Stimulated activated CD8-positive, alpha-beta memory T cell treated with anti-CD3 and anti-CD28 coated beads, Interleukin-4, amount 100 ng/mL, for 4 hours (primary cell): Measurements from ENCODE around the gene RSAD2.
"Not testable (repeated sequence)": the region's sequence is repeated elsewhere in the genome, so short reads cannot be mapped to it uniquely, and the experiment has no call there.

Experiments used
- DNase-seq, 2 donors: peaks; one replicate each; pipeline ENCODE4 v3.0.0-alpha.2; 2020; ENCODE audit warnings: low read depth in 2 of 2, low spot score in 1 of 2

RSAD2 gene, protein sequence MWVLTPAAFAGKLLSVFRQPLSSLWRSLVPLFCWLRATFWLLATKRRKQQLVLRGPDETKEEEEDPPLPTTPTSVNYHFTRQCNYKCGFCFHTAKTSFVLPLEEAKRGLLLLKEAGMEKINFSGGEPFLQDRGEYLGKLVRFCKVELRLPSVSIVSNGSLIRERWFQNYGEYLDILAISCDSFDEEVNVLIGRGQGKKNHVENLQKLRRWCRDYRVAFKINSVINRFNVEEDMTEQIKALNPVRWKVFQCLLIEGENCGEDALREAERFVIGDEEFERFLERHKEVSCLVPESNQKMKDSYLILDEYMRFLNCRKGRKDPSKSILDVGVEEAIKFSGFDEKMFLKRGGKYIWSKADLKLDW

DNA sequence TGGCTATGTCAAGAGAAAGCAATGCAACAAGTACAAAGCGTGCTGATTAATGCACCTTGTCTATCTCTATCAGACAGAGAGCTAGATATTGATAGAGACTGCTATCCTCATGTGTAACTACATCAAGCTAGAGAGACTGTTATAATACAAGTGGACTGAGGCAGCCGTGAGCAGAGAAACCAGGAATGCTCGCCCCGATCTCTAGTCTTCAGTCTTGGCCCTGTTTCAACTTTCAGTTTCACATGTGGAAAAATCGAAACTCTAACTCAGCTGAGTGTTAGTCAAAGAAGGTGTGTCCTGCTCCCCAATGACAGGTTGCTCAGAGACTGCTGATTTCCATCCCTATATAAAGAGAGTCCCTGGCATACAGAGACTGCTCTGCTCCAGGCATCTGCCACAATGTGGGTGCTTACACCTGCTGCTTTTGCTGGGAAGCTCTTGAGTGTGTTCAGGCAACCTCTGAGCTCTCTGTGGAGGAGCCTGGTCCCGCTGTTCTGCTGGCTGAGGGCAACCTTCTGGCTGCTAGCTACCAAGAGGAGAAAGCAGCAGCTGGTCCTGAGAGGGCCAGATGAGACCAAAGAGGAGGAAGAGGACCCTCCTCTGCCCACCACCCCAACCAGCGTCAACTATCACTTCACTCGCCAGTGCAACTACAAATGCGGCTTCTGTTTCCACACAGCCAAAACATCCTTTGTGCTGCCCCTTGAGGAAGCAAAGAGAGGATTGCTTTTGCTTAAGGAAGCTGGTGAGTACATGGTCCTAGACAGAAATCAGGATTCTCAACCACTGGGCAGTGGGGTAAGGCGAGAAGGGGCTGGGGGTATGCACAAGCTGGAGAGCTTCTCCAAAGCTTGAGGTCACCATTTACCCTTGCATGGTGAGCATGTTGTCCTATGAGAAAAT, at the start of gene RSAD2:
Gene RSAD2, plus strand, starts transcription at position 376 of the 903 bp plus-strand sequence. Its CDS starts 24 bp downstream, at position 400.
- no peak for DNase-seq

DNA sequence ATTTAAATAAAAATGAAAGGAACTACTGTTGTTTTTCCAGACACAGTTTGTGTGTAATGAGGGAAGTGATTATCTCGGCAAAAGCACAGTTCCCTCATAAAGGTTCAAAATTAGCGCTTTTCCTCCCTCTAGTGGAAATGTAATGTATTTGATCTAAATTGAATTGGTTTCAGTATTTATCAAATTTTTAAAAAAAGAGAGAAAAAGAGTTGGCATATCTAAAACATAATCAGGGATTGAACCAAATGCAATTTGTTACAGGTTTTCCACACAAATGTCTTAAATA, 49.3 kb upstream of the RSAD2 start:
- DNase-seq = no peak

DNA sequence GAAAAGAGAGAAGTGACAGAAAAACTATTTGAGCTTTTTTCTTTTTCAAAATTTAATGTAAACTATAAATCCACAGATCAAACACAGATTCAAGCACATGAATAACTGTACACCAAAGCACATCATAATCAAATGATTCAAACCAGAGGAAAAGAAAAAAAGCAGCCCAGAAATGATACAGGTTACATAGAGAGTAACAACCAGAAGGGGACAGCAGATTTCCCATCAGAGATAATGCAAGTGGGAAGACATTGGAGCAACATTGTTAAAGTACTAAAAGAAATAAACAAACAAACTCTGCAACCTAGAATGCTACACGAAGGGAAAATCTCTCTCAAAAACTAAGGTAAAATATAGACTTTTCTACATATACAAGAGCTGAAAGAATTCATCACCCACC, 46.3 kb upstream of the RSAD2 start:
- DNase-seq = no peak

DNA sequence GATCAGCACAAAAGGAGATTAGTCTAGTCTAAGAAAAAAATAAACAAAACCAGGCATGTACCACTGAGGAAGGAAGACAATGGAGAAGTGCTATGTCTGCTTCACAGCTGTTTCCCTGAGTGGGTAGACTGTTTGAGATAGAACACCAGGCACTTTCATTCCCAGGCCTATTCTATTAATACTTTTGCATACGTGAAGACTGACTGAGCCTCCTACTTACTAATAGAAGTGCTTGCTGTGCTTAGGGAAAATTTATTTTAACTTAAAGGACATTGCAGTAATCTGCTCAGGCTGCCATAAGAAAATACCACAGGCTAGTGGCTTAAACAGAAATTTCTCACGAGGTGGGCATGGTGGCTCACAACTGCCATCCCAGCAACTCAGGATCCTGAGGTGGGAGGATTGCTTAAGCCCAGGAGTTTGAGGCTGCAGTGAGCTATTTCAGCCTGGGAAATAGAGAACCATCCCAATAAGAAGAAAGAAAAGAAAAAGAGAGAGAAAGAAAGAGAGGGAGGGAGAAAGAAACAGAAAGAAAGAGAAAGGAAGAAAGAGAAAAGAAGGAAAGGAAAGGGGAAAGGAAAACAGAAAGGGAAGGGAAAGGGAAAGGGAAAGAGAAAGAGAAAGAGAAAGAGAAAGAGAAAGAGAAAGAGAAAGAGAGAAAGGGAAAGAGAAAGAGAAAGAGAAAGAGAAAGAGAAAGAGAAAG, 44.8 kb upstream of the RSAD2 start:
- DNase-seq = no peak

DNA sequence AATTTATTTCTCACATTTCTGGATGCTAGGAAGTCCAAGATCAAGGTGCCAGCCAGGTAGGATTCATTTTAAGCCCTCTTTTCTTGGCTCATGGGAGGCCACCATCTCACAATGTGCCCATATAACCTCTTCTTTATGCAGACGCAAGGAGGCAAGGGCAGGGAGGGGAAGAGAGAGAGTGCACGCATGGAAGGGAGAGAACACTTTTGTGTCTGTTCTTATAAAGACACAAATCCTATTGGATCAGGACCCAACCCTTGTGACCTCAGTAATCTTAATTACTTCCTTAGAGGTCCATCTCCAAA, 44.3 kb upstream of the RSAD2 start:
- DNase-seq = no peak

DNA sequence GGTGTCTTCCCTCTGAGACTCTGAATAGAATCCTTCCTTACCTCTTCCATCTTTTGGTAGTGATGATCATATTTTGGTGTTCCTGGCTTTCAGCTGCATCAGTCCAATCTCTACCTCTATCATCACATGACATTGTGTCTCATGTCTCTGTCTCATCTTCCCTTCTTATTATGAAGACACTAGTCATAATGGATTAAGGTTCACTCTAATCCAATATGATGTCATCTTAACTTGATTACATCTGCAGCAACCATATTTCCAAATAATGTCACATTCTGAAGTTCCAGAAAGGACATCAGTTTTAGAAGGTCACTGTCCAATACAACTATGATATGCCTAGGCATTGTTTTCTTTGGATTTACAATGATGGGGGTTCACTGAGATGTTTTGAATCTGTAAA, 43.4 kb upstream of the RSAD2 start:
- no peak for DNase-seq

DNA sequence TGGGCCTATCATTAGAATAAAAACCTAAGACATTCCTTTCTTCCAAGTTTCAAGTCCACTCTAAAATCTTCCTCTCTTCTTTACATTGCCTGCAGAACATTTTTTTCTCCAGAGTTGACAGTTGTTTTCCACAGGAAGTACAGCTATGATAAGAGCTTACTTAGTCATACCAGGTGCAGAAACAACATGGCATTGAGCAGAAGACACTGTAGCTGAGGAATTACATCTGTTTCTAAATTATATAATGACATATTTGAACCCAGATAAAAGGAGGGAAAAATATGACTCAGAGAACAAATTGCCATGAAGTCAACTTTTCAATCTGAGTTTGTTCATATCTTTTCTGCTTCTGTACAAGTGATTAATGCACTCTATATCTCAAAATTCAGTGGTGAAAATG, 42.1 kb upstream of the RSAD2 start:
- DNase-seq = no peak

DNA sequence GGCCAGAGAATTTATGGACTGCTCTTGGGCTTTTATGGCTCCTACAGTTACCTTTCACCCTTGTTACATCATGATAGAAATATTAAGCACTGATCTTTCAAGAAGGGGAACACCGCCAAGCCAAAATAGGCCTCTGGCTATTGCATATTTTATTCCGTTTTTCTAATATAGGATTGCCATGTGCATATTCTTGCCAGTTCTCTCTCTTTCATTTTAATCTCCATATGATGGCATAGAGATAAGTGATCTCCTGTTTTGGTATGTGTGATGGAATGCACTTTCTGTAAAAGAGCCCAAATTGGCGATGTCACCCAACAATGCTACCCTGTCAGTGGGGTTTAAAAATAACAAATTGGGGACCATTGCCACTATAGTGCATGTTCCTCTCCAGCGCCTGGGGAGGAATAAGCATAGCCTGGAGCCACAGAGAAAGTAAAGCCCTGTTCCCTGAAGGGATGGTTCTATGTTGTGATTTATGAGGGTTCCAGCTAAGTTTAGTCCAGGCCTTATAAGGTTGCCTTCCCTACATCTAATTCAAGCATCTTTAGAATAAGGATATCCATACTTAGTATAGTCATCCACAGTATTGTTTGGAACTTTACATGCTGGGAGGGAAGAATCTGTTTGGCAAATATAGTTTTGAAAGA, 38.8 kb upstream of the RSAD2 start:
- no peak for DNase-seq

DNA sequence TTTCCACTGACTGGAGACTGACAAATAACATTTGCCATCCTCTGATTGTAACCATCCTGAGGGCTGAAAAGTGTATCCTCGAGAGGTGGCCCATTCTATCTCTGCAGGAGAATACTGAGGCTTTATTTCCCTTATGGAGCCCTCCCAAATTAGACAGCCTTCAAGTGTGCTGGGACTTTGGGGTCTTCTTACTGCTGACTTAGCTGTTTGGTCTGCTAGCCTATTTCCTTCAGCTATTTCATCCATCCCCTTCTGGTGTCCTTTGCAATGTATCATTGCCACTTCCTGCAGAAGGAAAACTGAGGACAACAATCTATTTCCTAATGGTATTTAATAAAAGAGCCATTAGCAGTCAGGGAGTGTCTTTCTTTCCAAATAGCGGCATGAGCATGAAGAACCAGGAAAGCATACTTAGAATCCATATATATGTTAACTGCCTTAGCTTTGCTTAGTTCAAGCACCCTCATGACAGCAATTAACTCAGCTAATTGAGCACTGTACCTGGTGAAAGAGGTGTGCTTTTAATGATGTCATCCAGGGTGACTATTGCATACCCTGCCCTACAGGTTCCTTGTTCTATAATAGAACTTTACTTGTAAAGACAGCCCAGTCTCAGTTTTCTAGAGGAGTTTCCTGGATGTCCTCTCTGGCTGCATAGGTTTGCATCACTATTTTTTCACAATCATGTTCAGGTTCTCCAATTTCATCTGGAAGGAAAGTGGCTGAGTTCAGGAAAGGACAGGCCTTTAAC, 35.9 kb upstream of the RSAD2 start:
- no peak for DNase-seq

DNA sequence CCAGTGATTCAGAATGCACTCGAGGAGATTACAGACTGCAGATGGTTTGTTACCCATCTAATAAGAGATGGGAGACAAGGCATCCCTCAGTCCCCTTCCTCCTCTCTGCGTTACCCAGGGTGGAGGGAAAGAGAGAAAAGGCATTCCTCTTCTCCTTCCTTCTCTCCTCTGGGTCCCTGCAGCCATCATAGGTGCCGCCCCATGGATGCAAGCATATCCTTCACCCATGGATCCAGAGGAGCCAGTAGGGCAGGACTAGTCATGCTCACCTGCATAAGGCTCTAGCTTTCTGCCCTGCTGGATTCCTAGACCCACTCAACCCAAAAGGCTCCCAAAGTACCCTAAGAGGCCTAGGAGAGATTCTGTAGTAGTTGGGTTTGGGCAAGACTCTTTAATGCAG, 32.3 kb upstream of the RSAD2 start:
- no peak for DNase-seq

DNA sequence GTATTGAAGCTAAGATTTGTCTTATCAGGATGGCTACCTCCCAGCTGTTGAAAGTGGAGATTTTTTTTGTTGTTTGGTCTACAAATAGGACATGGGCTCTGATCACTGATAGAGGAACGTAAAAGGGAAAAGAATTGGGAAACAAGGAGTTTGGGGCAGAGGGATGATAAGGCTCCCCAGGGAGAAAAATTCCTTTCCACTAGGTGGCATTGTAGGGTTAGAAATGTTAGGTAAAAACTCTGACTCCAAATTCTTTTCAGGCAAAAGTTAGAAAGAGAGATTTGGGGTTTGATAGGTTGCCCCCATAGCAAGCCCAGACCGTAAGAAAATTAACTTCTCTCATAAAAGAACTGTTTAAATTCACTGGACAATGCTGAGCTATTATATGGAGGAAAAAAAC, 31.7 kb upstream of the RSAD2 start:
- no peak for DNase-seq

DNA sequence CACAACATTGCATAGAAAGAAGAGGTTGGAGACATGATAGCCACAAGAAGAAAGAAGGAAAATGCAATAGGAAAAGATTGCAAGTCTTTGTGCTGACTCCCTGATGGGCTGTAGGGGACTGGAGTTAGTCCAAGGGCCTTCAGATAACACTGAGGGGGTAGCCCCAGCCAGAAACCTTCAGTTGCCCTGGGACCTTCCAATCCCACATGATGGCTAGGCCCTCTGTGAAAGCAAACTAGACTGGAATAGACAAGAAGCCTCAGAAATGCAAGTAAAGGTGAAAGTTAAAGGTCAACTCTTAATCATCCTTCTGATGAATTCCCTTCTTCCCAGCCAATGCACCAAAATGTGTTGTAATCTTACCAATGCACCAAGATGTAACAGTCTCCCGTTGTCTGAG, 31.0 kb upstream of the RSAD2 start:
- DNase-seq = no peak

DNA sequence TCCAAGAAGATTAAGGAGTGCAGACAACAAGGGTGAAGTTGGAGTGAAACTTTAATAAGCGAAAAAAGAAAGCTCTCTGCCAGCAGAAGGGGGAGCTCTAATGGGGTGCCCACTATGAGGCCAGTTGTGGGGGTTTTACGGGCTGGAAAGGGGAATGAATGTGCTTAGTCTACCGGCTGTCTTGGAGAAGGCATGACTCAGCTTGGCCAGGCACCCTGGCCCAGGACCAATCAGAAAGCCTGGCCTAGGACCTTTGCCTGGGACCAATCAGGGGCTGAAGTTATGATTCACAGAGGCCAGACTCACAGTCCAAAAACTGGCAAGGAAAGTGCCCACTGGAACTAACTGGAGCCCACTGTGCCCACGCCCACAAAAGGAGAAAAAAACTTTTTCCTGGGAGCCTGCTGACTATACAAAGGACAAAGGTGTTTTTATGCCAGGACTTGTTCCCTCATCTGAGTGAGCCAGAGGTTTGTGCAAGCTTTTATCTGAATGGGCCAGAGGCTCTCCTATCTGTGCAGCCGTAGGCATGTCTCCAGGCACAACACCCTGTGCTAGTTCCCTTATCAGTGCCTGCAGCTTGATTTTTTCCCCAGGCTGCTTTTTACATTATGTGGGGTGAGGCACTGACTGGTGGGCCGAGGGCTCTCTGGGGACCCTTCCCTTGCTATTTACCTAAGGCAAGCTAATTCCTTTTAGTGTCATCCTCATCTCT, 30.5 kb upstream of the RSAD2 start:
- DNase-seq = no peak

DNA sequence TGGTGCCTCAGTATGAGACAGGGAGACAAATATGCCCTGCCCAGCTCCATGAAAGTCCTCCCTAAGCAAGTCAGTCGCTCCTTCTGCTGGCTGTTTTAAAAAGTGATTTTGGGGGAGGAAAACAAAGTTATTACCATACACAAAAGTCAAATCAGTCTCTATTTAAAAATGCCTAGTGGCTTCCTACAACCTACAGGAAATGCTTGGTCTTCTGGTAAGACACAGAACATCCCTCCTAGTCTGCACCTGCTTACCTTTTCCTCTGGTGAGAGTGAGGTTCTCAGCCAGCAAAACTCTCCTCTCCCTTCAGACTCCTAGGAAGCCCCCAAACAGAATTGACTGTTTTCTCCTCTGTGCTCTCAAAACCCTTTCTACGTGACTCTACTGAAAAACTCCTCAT, 25.4 kb upstream of the RSAD2 start:
- DNase-seq = no peak

DNA sequence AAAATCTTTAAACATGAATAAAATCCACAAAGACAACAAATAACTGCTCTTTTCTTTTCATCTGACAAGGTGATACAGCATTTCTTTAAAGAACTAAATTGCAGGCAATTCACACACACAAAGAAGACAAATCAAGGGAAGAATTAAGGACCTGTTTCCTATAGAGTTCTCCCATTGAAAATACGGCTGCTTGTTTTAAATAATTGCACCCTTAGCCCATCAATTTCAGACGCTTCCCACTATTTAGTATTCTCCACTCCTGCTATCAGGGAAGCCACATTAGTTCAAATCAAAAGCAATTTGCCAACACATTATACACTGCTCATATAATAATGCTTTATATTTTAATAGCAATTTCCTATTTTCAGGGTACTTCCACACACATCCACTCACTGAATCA, 23.2 kb upstream of the RSAD2 start:
- DNase-seq = no peak

DNA sequence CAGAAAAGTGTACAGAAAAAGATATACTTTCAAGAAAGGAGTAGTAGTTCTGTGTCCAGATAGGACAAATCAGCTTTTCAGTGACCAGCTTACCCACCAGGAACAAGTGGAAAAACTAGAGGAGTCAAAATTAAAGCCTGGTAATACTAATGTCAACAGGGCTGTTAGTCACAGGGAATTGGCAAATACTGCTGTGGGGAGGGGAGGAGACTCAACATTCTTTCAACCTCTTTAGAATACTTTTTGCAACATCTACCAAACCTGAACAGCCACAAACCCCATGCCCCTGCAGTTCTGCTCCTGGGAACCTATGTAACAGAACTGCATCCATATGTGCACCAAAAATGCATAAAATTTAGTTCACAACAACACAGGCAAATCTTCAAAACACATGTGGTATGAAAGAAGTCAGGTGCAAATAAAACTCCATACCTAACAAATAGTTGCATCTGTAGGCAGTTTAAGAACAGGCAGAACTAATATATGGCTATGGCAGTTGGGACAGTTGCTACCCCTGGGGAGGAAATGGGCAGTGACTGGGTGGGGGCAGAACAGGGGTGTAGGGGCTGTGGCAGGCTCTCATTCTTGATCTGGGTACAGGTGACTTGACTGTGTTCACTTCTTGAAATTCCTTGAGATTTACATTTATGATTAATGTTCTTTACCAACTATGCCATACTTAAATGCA, 21.6 kb upstream of the RSAD2 start:
- DNase-seq = no peak

DNA sequence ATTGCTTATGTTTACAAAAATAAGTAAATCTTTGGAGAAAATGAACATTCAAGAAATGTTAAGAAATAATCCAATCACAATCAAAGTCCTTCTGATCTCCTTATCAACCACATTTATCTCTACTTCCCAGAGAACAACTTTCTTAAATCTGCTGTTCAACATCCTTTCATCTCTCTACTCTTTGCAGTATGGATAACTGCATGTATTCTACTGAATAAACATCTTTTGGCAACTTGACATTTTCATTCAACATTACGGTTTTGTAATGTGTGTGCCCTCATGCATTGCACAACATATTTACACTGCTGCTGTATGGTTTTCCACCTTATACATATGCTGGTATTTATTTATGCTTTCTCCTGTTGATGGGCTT, 21.0 kb upstream of the RSAD2 start:
- no peak for DNase-seq

DNA sequence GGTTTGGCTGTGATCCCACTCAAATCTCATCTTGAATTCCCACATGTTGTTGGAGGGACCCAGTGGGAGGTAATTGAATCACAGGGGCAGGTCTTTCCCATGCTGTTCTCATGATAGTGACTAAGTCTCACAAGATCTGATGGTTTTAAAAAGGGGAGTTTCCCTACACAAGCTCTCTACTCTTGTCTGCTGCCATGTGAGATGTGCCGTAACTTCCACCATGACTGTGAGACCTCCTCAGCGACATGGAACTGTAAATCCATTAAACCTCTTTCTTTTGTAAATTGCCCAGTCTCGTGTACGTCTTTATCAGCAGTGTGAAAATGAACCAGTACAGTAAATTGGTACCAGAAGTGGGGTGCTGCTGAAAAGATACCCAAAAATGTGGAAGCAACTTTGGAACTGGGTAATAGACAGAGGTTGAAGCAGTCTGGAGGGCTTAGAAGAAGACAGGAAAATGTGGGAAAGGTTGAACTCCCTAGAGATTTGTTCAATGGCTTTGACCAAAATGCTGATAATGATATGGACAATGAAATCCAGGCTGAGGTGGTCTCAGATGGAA, 19.0 kb upstream of the RSAD2 start:
- not testable (repeated sequence) for DNase-seq

DNA sequence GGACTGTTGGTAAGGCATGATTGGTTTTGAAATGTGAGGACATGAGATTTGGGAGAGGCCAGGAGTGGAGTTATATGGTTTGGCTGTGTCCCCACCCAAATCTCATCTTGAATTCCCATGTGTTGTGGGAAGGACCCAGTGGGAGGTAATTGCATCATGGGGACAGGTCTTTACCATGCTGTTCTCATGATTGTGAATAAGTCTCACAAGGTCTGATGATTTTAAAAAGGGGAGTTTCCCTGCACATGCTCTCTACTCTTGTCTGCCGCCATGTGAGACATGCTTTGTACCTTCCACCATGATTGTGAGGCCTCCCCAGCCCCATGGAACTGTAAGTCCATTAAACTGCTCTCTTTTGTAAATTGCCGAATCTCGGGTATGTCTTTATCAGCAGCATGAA, 17.3 kb upstream of the RSAD2 start:
- DNase-seq = no peak

DNA sequence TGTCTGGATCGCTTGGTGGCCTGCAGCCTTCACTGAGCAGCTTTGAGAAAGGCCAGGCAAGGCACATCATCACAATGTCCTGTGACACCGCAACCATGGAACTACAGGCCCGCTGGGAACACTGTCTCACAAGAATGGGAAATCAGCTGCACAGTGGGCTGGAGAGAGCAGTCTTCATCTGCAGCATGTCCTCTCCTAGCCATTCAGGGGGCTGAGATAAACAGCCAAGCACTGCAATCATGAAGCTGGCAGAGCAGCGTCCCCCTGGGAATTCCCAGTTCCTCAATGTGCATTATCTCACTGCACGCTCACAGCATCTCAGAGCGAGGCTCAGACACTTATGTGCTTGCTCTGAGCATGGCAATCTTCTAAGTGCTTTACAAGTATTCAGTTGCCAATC, 13.8 kb upstream of the RSAD2 start:
- DNase-seq = no peak
